Liver (tissue), 2 donors: Measurements from ENCODE around the gene MCU.

Source experiments
- GABPA ChIP-seq, 2 donors: IDR thresholded peaks in 1 of 2; conservative IDR thresholded peaks in 1 of 2; 2 replicates each; pipeline ENCODE4 v1.6.1; 2016; ENCODE audit warnings: antibody characterized with exemption in 2 of 2, mild to moderate bottlenecking in 1 of 2, moderate library complexity in 1 of 2
- TAF1 ChIP-seq: conservative IDR thresholded peaks from 2 replicates; pipeline ENCODE4 v1.6.1; 2016; ENCODE audit warnings: antibody characterized with exemption, mild to moderate bottlenecking
- donor health status: healthy.

GRCh38 chr10:72904806-72905205 lies 212.9 kb downstream of the MCU start:
- TF ChIP-seq TAF1 (no peak), GABPA (IDR thresholded peaks at IDR 0.05 in 1 of 2, conservative IDR thresholded peaks at IDR 0.05 in 1 of 2) (no peak)
